SK-MEL-5 (cell line): ENCODE results near the gene RABL2B. TPM values are rescaled to one million over a fixed set of nuclear protein-coding genes. Genes with fewer than 3 reads are reported as not detected.

Experiments used
- DNase-seq: peaks from one replicate; pipeline ENCODE4 v3.0.0-alpha.2; 2016; ENCODE audit warnings: low read depth, low spot score
- in situ Hi-C: cut with HindIII; loops from 2 replicates; pipeline ENCODE4 v1.10.0; 2016; ENCODE audit warnings: low sequenced_read_pairs, high pct_unique_total_duplicates, low pct_unique_long_range_greater_than_20kb
- total RNA-seq: library from RNA; depleted of rRNA; stranded (reverse); fragments of >200 nt; shearing (Covaris generic); gene quantifications from 2 replicates; pipeline ENCODE4 v1.2.3, GENCODE V29; 2014

The RABL2B gene
- total RNA-seq, 1 experiment from 2014 or later, result 18.6 TPM

- DNase-seq, result no peak
- in situ Hi-C loops, result no loop called here
Observed at GRCh38 chr22:50728523-50728931, 54.9 kb downstream of the RABL2B start.

- in situ Hi-C loops, result no loop called here
Observed at GRCh38 chr22:50727678-50728522, 55.5 kb downstream of the RABL2B start.

DNA sequence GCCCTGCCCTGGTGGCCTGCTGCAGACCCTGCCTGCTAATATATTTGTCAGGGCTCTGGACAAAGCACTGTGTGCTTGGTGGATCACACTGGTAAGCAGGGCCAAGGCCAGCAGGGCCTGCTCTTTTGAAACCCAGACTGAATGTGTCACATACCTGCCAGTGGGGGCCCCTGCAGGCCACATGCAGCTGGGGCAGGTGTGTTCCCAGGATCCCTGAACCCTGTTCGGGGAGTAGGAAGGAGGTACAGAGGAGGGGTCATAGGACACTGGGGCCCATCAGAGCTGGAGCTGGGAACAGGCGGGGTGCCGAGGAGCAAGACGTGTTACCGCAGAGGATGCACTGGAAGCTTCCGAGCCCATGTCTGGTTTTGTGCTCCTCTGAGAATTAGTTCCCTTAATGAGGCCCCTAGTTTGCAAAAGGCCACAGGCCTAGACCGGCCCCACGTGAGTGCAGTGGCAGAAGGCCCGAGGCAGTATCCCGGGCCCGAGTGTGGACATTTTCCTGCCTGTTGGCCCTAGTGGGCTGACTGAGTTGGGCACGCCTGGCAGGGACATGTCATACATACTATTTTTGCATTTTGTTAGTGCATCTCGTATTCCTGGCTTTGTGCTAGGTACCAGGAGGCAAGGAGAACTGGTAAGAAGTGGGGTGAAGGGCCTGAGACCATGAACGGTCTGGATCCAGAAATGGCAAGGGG lies 56.6 kb downstream of the RABL2B start:
- DNase-seq, result no peak
- in situ Hi-C loops, result no loop called here

More at GRCh38 chr22:50727678-50728522, 55.5 kb downstream of the RABL2B start:
- no peak for DNase-seq

DNA sequence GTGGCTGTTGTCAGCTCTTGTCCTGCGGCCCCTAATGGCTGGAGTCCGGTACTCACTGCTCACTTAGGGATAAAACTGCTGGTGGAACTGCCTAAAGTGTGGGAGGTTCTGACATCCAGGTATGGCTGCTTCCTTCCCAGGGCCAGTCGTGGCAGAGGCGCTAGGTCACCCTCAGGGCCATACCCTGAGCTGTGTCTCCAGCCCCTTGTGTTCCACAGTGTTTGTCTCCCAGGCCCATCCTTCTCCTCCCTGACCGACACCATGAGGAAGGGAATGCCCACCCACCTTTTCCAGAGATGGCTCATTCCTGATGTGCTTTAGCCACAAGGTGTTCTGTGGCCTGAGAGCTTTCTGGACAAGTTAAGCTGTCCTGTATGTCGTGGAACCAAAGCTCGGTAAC lies 57.8 kb downstream of the RABL2B start:
- DNase-seq, result no peak
- in situ Hi-C loops, result no loop called here

DNA sequence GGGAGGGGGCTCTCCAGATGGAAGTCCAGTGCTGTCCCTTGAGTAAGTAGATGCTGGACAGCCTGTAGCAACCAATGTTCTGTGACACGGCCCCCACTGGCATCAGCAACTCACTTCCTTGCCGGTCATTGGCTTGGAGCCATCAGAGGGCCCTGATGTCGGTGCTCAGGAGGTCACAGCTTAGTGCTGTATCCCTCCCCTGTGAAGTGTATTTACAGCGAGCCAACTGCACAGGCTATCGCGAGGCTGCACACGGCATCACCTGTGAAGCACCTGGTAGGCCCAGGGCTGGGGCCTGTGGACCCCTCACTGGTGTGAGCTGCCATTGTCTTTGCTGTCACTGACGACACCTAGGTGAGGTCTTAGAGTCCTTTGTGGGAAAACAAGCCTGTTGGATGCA lies 58.8 kb downstream of the RABL2B start:
- DNase-seq, result no peak
- in situ Hi-C loops, result no loop called here

DNA sequence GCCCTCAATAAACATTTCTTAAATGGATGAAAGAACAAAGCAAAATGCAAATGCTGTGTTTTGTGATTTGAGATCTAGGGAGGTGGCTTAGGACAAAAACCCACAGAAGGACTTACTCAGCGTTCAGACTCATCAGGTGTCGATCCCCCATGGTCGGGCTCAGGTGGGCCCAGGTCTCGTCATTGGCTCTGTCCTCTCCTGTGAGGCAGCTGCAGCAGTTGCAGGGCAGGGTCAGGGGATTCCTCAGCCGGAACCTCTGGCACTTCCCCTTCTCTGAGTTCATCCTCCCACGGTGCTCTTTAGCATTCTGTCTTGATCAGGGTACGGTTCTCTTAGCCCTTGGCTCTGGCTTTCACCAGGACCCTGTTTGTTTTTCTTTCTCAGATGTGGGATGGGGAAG lies 59.4 kb downstream of the RABL2B start:
- in situ Hi-C loops, result no loop called here
- DNase-seq, result no peak

DNA sequence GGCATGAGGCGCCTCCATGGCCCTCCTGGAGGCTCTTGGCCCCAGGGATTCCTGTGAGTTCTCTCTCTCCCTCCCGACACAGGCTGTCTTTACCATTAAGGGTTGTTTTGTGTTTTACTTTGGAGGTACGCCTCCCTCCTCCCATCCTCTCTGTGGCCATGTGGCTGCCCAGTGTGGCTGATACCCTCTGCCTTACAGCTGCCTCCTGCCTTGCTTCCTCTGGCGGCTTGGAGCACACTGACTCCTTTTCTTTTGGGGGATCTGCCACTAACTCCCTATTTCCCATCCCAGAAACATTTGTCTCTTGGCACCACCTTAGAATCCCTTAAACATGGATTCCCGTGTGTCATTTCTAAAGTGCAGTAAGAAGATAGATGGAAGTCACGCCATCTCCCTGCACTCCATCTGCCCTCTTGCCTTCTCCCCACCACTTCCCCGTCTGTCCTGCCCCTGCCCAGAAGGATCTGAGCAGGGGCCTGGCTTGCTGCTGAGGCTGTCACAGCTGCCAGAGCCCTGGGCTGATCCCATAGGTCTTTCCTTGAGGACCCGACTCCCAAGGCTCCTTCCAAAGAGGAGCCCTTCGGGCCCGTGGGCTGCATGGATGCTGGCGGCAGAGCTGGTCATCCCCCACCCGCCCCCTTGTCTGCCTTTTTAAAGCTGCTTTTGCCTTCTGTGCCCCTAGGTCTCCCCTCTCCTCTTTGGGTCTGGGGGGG lies 60.6 kb downstream of the RABL2B start:
- in situ Hi-C loops, result no loop called here
- DNase-seq, result no peak

DNA sequence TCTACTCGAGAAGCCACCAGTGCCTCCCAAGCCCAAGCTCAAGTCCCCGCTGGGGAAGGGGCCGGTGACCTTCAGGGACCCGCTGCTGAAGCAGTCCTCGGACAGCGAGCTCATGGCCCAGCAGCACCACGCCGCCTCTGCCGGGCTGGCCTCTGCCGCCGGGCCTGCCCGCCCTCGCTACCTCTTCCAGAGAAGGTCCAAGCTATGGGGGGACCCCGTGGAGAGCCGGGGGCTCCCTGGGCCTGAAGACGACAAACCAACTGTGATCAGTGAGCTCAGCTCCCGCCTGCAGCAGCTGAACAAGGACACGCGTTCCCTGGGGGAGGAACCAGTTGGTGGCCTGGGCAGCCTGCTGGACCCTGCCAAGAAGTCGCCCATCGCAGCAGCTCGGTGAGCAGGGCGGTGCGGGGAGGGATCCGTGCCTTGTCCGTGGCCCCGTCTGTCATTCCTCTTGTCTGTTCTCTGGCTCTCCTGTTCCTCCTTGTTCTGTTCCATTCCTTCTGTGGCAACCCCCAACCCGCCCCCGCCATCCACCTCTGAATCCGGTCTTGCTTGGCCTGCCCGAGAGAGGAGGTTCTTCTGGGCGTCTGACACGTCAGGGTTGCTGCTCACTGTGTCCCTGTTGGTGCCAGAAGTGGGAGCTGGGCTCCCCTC lies 61.3 kb downstream of the RABL2B start:
- DNase-seq, result no peak
- in situ Hi-C loops, result no loop called here

- DNase-seq, result no peak
- in situ Hi-C loops, result no loop called here
Observed at GRCh38 chr22:50721257-50721844, 62.1 kb downstream of the RABL2B start.

DNA sequence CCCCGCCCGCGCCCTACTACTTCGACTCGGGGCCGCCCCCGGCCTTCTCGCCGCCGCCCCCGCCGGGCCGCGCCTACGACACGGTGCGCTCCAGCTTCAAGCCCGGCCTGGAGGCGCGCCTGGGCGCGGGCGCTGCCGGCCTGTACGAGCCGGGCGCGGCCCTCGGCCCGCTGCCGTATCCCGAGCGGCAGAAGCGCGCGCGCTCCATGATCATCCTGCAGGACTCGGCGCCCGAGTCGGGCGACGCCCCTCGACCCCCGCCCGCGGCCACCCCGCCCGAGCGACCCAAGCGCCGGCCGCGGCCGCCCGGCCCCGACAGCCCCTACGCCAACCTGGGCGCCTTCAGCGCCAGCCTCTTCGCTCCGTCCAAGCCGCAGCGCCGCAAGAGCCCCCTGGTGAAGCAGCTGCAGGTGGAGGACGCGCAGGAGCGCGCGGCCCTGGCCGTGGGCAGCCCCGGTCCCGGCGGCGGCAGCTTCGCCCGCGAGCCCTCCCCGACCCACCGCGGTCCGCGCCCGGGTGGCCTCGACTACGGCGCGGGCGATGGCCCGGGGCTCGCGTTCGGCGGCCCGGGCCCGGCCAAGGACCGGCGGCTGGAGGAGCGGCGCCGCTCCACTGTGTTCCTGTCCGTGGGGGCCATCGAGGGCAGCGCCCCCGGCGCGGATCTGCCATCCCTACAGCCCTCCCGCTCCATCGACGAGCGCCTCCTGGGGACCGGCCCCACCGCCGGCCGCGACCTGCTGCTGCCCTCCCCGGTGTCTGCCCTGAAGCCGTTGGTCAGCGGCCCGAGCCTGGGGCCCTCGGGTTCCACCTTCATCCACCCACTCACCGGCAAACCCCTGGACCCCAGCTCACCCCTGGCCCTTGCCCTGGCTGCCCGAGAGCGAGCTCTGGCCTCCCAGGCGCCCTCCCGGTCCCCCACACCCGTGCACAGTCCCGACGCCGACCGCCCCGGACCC lies 62.9 kb downstream of the RABL2B start:
- no peak for DNase-seq
- in situ Hi-C loops, result no loop called here

DNA sequence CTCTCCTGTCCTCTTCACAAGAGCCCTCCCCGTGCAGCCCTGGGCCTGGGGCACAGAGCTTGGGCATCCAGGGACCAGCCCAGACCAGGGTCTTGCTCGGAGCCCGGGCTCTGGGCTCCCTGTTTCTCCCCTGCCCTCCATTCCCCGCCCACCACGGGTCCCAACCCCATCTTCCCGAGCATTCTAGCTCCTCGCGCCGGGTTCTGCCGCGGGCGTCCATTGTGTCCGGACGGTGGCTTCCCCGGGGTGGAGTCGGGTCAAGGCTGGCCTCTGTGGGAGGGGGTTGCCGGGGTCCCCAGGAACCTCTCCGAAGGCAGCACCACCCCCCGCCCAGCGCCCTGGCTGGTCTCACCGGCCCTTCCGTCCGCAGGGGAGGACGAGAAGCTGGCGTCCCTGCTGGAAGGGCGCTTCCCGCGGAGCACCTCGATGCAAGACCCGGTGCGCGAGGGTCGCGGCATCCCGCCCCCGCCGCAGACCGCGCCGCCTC lies 63.6 kb downstream of the RABL2B start:
- no peak for DNase-seq
- in situ Hi-C loops, result no loop called here

GRCh38 chr22:50718352-50718709 lies 65.1 kb downstream of the RABL2B start:
- in situ Hi-C loops, result no loop called here
- no peak for DNase-seq

DNA sequence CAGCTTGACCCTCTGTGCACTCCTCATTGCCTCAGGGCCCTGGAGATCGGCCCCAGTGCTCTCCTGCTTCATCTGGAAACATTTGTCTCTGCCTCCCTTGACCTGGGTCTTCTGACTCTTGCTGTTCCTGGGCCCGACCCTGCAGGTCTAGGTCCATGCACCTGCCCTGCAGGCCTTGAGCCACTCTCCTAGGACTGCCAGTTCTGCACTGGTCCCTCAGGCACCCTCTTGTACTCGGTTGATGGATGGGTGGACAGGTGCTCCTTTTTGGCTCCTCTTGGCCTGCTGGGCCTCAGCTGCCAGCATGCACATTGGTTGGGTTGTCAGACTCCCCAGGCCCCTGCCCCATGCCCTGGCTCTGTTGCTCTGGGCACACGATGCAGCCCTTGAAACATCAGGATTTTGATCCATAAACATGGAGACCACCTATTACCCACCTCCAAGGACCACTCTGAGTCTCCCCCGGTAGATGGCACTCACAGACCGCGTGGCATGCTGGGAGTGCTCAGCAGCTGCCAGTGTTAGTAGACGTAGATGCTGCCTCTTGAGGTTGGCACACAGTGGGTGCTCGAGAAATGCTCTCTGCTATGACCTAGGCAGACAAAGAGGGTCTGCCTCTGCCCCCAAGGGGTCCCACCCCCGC lies 65.6 kb downstream of the RABL2B start:
- DNase-seq, result peak; percentile 47
- in situ Hi-C loops, result no loop called here
